Endothelial cell (in vitro differentiated cells): ENCODE data around the gene NHP2. TPM values are rescaled to one million over a fixed set of nuclear protein-coding genes. Genes with fewer than 3 reads are reported as not detected.

Source experiments
- total RNA-seq: library from RNA; stranded (reverse); fragmentation: NEBNext Ultra II Directional; extraction: Animal tissue kit (Norgen Biotek cat#: 25700); gene quantifications from one replicate; pipeline ENCODE4 v1.2.1, GENCODE V29; 2021; ENCODE audit not compliant: unreplicated experiment

The NHP2 gene
- total RNA-seq, 1 donor from 2014 or later, result 84.7 TPM

Other genes starting within 250 kb of the NHP2 start
- gene PROP1, start 157.6 kb downstream of the NHP2 start, total RNA-seq, result not detected
- 107 TPM for gene N4BP3, start 40.4 kb downstream of the NHP2 start, total RNA-seq
- gene RMND5B, start 22.9 kb downstream of the NHP2 start, total RNA-seq, result 70.4 TPM
- not detected for gene GMCL2, start 33.5 kb upstream of the NHP2 start, total RNA-seq
- gene HNRNPAB, start 50.6 kb upstream of the NHP2 start, total RNA-seq, result 162 TPM
- 53.1 TPM for gene PHYKPL, start 78.9 kb upstream of the NHP2 start, total RNA-seq